CD4-positive, alpha-beta T cell (primary cell): ENCODE results near the gene TMEM131L. TPM values are rescaled to one million over a fixed set of nuclear protein-coding genes. Genes with fewer than 3 reads are reported as not detected.

ENCODE experiments used
- ATAC-seq: fragments of 200-7000 bp; cut with Tn5 transposase; one replicate; pipeline ENCODE4 v1.10.0; 2022; ENCODE audit warnings: mild to moderate bottlenecking; ENCODE audit not compliant: poor library complexity
- CTCF ChIA-PET: fragments of 350-600 bp; sonication (Branson Sonifier 250); formaldehyde crosslinking; loops from one replicate; lab custom pipeline; 2021; ENCODE audit warnings: antibody characterized with exemption, inconsistent platforms; lab: Charles Lee
- POLR2A ChIA-PET: fragments of 350-600 bp; sonication (Branson Sonifier 250); formaldehyde crosslinking; loops from one replicate; lab custom pipeline; 2021; ENCODE audit warnings: antibody characterized with exemption, inconsistent platforms; lab: Charles Lee
- DNase-seq, 14 experiments: peaks; one replicate each; pipeline ENCODE4 v3.0.0-alpha.2; 2013 to 2020; ENCODE audit warnings: mixed read lengths in 2 of 14
- H3K27ac ChIP-seq, 2 donors: one replicate each; pipeline versions ENCODE4 v1.5.1 to v1.7.0; 2013; ENCODE audit warnings: low read length in 2 of 2, low read depth in 1 of 2, mild to moderate bottlenecking in 1 of 2
- H3K27me3 ChIP-seq, 2 experiments: 1 replicate in 1 of 2; 2 replicates in 1 of 2; pipeline versions ENCODE4 v1.6.1 to v1.7.0; 2013; ENCODE audit warnings: low read length in 2 of 2, control low read depth in 1 of 2, mild to moderate bottlenecking in 1 of 2, moderate library complexity in 1 of 2; ENCODE audit not compliant: insufficient read depth in 2 of 2, control insufficient read depth in 1 of 2
- H3K36me3 ChIP-seq: one replicate; pipeline ENCODE4 v1.6.1; 2013; ENCODE audit warnings: low read length, control low read depth; ENCODE audit not compliant: insufficient read depth
- H3K4me1 ChIP-seq: one replicate; pipeline ENCODE4 v1.6.1; 2013; ENCODE audit warnings: low read length, control low read depth; ENCODE audit not compliant: insufficient read depth
- H3K4me3 ChIP-seq: one replicate; pipeline ENCODE4 v1.5.1; 2013; ENCODE audit warnings: mild to moderate bottlenecking, low read length, moderate library complexity
- H3K9me3 ChIP-seq, 2 experiments: 1 replicate in 1 of 2; 2 replicates in 1 of 2; pipeline versions ENCODE4 v1.6.1 to v1.7.0; 2013; ENCODE audit warnings: low read length in 2 of 2, mild to moderate bottlenecking in 2 of 2, control low read depth in 1 of 2, moderate library complexity in 1 of 2; ENCODE audit not compliant: control insufficient read depth in 1 of 2, insufficient read depth in 1 of 2
- H3K27ac Mint-ChIP-seq: one replicate; pipeline ENCODE4 v1.8.0; 2020; ENCODE audit warnings: mixed read lengths
- H3K27me3 Mint-ChIP-seq: one replicate; pipeline ENCODE4 v1.8.0; 2021; ENCODE audit warnings: mixed read lengths
- H3K36me3 Mint-ChIP-seq: one replicate; pipeline ENCODE4 v1.8.0; 2021; ENCODE audit warnings: low read depth, mixed read lengths
- H3K4me1 Mint-ChIP-seq: one replicate; pipeline ENCODE4 v1.8.0; 2021; ENCODE audit warnings: low read depth, mixed read lengths
- H3K4me3 Mint-ChIP-seq: one replicate; pipeline ENCODE4 v1.8.0; 2020; ENCODE audit warnings: mild to moderate bottlenecking, mixed read lengths
- H3K9me3 Mint-ChIP-seq: one replicate; pipeline ENCODE4 v1.8.0; 2020; ENCODE audit warnings: mixed read lengths
- intact Hi-C, 2 experiments: fragments of 100-400 bp; cut with DNase I in 1 of 2; cut with micrococcal nuclease in 1 of 2; formaldehyde crosslinking; loops; one replicate each; pipeline versions ENCODE4 v1.15.1 to v1.9.0; 2023 to 2025; cut with DNase I, micrococcal nuclease
- total RNA-seq, 174 experiments: library from RNA in 2 of 174; stranded (reverse) in 2 of 174; gene quantifications; one replicate each; pipeline ENCODE4 v1.2.3 and lab custom pipeline; 2021 to 2026
- TF ChIP-seq, protein P1 (sequence below): fragments of 200-600 bp; IDR thresholded peaks from one replicate; pipeline ENCODE4 v1.8.0; 2022; ENCODE audit warnings: antibody characterized with exemption, mild to moderate bottlenecking

The TMEM131L gene
- total RNA-seq, 2 experiments from 2014 or later, result 101 to 106 TPM

DNA sequence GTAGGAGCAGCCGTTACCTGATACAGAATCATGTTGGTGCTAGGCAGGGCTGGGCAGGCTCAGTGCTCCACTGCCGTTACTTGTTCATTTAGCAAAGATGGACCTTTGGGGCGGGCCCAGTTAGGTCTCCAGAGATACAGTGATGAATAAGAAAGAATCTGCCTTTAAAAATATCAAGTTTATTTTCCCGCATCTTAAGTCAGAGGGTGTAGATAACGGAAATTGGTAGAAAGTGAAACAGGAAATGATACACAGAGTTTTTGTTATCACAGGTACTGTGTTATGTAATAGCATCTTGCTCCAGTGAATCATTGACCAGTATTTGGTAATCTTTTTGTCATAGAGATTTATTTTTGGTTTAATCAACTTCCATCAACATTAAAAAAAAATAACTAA is 5.5 kb downstream of the TMEM131L start:
- ATAC-seq (peak; percentile 62), DNase-seq (peak in 10 of 14 experiments; percentile 33 to 86 (median 52))
- intact Hi-C loops, result loop anchor here in 1 of 2 experiments (1.0 kb wide), 1 partner anchor 17 kb away; no protein-coding TSS in a partner anchor
- CTCF ChIA-PET, result no interaction called here
- POLR2A ChIA-PET, result interaction anchor here (21.1 kb wide), 1 partner anchor 21 kb away, joined by 434 read pairs; no protein-coding TSS in a partner anchor
- Mint-ChIP-seq H3K4me3 (peak overlapping the region; percentile 98), H3K27ac (peak overlapping the region; percentile 95), H3K27me3 (no peaks in the 10 kb centered on the region), H3K36me3 (peaks cover 88% of the 10 kb centered on the region), H3K4me1 (peaks cover 84% of the 10 kb centered on the region), H3K9me3 (no peaks in the 10 kb centered on the region)
- TF ChIP-seq, protein P1, sequence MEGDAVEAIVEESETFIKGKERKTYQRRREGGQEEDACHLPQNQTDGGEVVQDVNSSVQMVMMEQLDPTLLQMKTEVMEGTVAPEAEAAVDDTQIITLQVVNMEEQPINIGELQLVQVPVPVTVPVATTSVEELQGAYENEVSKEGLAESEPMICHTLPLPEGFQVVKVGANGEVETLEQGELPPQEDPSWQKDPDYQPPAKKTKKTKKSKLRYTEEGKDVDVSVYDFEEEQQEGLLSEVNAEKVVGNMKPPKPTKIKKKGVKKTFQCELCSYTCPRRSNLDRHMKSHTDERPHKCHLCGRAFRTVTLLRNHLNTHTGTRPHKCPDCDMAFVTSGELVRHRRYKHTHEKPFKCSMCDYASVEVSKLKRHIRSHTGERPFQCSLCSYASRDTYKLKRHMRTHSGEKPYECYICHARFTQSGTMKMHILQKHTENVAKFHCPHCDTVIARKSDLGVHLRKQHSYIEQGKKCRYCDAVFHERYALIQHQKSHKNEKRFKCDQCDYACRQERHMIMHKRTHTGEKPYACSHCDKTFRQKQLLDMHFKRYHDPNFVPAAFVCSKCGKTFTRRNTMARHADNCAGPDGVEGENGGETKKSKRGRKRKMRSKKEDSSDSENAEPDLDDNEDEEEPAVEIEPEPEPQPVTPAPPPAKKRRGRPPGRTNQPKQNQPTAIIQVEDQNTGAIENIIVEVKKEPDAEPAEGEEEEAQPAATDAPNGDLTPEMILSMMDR, result no peak
- H3K27ac ChIP-seq, result peak overlapping the region; percentile 87 to 89
- H3K36me3 ChIP-seq, result peaks cover 37% of the 10 kb centered on the region
- H3K27me3 ChIP-seq, result no peaks in the 10 kb centered on the region
- peaks cover 52% of the 10 kb centered on the region for H3K4me1 ChIP-seq
- H3K9me3 ChIP-seq, result no peaks in the 10 kb centered on the region
- peak overlapping the region; percentile 98 for H3K4me3 ChIP-seq

DNA sequence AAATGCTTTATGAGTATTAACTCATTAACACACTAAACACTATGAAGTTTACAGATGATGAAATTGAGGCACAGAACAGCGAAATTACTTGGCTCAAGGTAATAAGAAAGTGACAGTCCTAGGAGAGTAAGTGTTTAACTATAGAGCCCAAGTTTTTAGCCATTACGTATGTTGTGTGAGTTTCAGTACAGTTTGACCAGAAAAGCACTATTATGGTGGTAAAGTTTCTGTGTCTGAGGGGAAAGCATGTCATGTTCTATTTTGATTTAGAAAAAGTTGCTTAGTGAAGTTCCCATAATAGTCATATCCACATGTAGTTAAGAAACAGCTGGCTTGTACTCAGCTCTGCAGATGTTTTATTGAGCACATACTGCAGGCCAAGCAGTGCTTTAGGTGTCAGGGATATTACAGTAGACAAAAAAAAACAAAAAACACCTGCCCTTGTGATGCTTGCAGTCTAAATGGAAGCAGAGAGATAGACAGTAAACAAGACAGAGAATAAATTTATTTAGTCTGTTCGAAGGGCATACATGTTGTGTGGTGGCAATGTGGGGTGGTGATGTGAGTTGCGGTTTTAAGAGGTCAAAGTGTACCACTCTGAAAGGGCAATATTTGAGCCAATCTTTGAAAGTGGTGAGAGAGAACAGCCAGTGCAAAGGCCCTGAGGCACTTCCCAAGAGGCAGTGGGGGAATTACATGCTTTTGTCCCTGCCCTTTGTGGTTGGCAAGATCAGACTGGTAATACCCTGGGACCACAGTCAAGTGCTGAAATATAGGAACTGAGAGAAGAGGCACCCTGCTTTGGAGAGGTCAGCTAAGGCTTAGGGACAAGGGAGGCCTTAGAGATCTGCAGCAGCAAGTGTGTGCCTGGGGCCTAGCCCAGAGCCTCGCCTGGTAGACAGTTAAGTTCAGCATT is 6.2 kb downstream of the TMEM131L start:
- no peaks in the 10 kb centered on the region for H3K27me3 ChIP-seq
- peak overlapping the region; percentile 87 to 89 for H3K27ac ChIP-seq
- Mint-ChIP-seq H3K9me3 (no peaks in the 10 kb centered on the region), H3K27me3 (no peaks in the 10 kb centered on the region), H3K36me3 (peaks cover 88% of the 10 kb centered on the region), H3K4me1 (peaks cover 91% of the 10 kb centered on the region), H3K27ac (peak overlapping the region; percentile 95), H3K4me3 (peak overlapping the region; percentile 98)
- H3K36me3 ChIP-seq, result peaks cover 42% of the 10 kb centered on the region
- POLR2A ChIA-PET, result interaction anchor here (1.9 to 21.1 kb wide), 2 partner anchors 11 to 21 kb away, joined by 11 to 434 read pairs; no protein-coding TSS in a partner anchor
- CTCF ChIA-PET, result no interaction called here
- DNase-seq, result peak in 2 of 14 experiments; percentile 35 to 39
- ATAC-seq, result no peak
- peaks cover 58% of the 10 kb centered on the region for H3K4me1 ChIP-seq
- intact Hi-C loops, result no loop called here
- H3K4me3 ChIP-seq, result peak overlapping the region; percentile 3
- TF ChIP-seq, protein P1, result no peak
- no peaks in the 10 kb centered on the region for H3K9me3 ChIP-seq

DNA sequence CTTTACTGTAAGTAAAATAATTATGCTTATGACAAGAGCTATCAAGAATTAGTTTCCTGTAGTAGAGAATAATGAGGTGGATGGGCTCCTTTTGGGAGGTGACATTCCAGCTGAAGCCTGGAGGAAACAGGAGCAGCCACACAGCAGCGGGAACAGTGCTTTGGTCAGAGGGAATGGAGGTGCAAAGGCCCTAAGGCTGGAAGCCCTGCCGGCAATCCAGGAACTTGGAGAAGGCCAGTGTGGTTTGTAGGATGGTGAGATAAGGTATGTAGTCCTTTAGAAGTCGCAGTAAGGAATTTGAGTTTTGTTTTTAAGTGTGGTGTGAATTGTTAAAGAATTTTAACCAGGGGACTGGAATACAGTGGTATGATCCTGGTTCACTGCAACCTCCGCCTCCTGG is 8.1 kb downstream of the TMEM131L start:
- TF ChIP-seq, protein P1, result no peak
- Mint-ChIP-seq H3K4me3 (no peak overlapping the region), H3K27ac (peak overlapping the region; percentile 95), H3K4me1 (peaks cover 93% of the 10 kb centered on the region), H3K9me3 (no peaks in the 10 kb centered on the region), H3K36me3 (peaks cover 89% of the 10 kb centered on the region), H3K27me3 (no peaks in the 10 kb centered on the region)
- ChIA-PET POLR2A (interaction anchor here (1.3 to 21.1 kb wide), 4 partner anchors 8 to 100 kb away, joined by 3 to 434 read pairs (median 4); partner anchors contain the start of gene TMEM131L), CTCF (no interaction called here)
- H3K36me3 ChIP-seq, result peaks cover 59% of the 10 kb centered on the region
- ATAC-seq (no peak), DNase-seq (no peak)
- no peak overlapping the region for H3K4me3 ChIP-seq
- no peak overlapping the region for H3K27ac ChIP-seq
- no peaks in the 10 kb centered on the region for H3K27me3 ChIP-seq
- intact Hi-C loops, result no loop called here
- peaks cover 64% of the 10 kb centered on the region for H3K4me1 ChIP-seq
- no peaks in the 10 kb centered on the region for H3K9me3 ChIP-seq
